Keratinocyte (primary cell): ENCODE data around the gene PPM1A. TPM values are rescaled to one million over a fixed set of nuclear protein-coding genes. Genes with fewer than 3 reads are reported as not detected.

Source experiments
- DNase-seq: peaks from one replicate; pipeline ENCODE4 v3.0.0-alpha.2; 2011; ENCODE audit warnings: low read depth, missing footprints, low spot score
- FAIRE-seq: peaks from 2 replicates; lab custom pipeline; 2011; peaks lifted over from hg19 to GRCh38; lab: Jason Lieb, UNC
- H2AFZ ChIP-seq: 2 replicates; pipeline ENCODE4 v1.6.0; 2012; ENCODE audit warnings: low read length, control low read depth, inconsistent platforms; ENCODE audit not compliant: control insufficient read depth
- H3K27ac ChIP-seq: 2 replicates; pipeline ENCODE4 v1.5.1; 2011; ENCODE audit warnings: low read length; ENCODE audit not compliant: control insufficient read depth, insufficient read depth
- H3K27me3 ChIP-seq: 3 replicates; pipeline ENCODE4 v1.6.0; 2011; ENCODE audit warnings: low read length; ENCODE audit not compliant: control insufficient read depth, insufficient read depth; ENCODE audit errors: extremely low read depth
- H3K36me3 ChIP-seq, 2 experiments: 2 replicates in 1 of 2; 3 replicates in 1 of 2; pipeline ENCODE4 v1.5.1; 2011; ENCODE audit warnings: low read length in 2 of 2, mild to moderate bottlenecking in 1 of 2; ENCODE audit not compliant: control insufficient read depth in 2 of 2, insufficient read depth in 2 of 2; ENCODE audit errors: extremely low read depth in 1 of 2
- H3K4me1 ChIP-seq: 3 replicates; pipeline ENCODE4 v1.5.1; 2011; ENCODE audit warnings: low read length; ENCODE audit not compliant: control insufficient read depth, insufficient read depth; ENCODE audit errors: extremely low read depth
- H3K4me2 ChIP-seq: 3 replicates; pipeline ENCODE4 v1.6.0; 2011; ENCODE audit warnings: low read depth, low read length; ENCODE audit not compliant: control insufficient read depth, insufficient read depth; ENCODE audit errors: extremely low read depth
- H3K4me3 ChIP-seq, 3 experiments: fragments of 200-600 bp in 1 of 3; sonication (generic) in 1 of 3; 2 replicates in 2 of 3; 3 replicates in 1 of 3; pipeline ENCODE4 v1.5.1; 2011 to 2016; ENCODE audit warnings: low read length in 3 of 3, mild to moderate bottlenecking in 3 of 3, control low read depth in 2 of 3, inconsistent platforms in 1 of 3, low read depth in 1 of 3, mixed read lengths in 1 of 3, mixed run types in 1 of 3, moderate library complexity in 1 of 3; ENCODE audit not compliant: control insufficient read depth in 2 of 3, insufficient read depth in 2 of 3; ENCODE audit errors: extremely low read depth in 1 of 3
- H3K79me2 ChIP-seq: 2 replicates; pipeline ENCODE4 v1.6.0; 2012; ENCODE audit warnings: low read length; ENCODE audit not compliant: control insufficient read depth, insufficient read depth
- H3K9ac ChIP-seq: 3 replicates; pipeline ENCODE4 v1.6.0; 2011; ENCODE audit warnings: low read length; ENCODE audit not compliant: control insufficient read depth, insufficient read depth; ENCODE audit errors: extremely low read depth
- H3K9me1 ChIP-seq: 3 replicates; pipeline ENCODE4 v1.6.0; 2011; ENCODE audit warnings: low read length; ENCODE audit not compliant: control insufficient read depth, insufficient read depth; ENCODE audit errors: extremely low read depth
- H3K9me3 ChIP-seq: 2 replicates; pipeline ENCODE4 v1.5.1; 2012; ENCODE audit warnings: low read depth, low read length; ENCODE audit not compliant: control insufficient read depth
- H4K20me1 ChIP-seq: 3 replicates; pipeline ENCODE4 v1.6.0; 2011; ENCODE audit warnings: low read length; ENCODE audit not compliant: control insufficient read depth, insufficient read depth; ENCODE audit errors: extremely low read depth
- EZH2 ChIP-seq: IDR thresholded peaks from one replicate; pipeline ENCODE4 v1.6.1; 2012; ENCODE audit warnings: inconsistent platforms, mild to moderate bottlenecking, low read length, moderate library complexity
- dilution Hi-C: fragments of 300-500 bp; cut with MboI; formaldehyde crosslinking; loops from one replicate; pipeline ENCODE4 v1.7.0; 2020; ENCODE audit warnings: low sequenced_read_pairs; ENCODE audit not compliant: extremely low pct_ligation_motif_present
- polyA plus RNA-seq, 5 experiments: library from polyadenylated mRNA; depleted of rRNA in 3 of 5; stranded (reverse) in 3 of 5; stranded (forward) in 1 of 5; unstranded in 1 of 5; fragments of >200 nt; gene quantifications; 1 replicate in 1 of 5; 2 replicates in 3 of 5; 3 replicates in 1 of 5; pipeline versions ENCODE4 v1.2.1 to v1.2.3, GENCODE V29; 2011 to 2012; ENCODE audit warnings: missing spikeins in 2 of 5, low read depth in 1 of 5, low replicate concordance in 1 of 5
- TF ChIP-seq, protein P1 (sequence below), 3 experiments: IDR thresholded peaks in 1 of 3; conservative IDR thresholded peaks in 1 of 3; optimal IDR thresholded peaks in 1 of 3; 2 replicates in 2 of 3; 3 replicates in 1 of 3; pipeline versions ENCODE3 to v1.5.1; 2011; ENCODE audit warnings: low read length in 3 of 3, mild to moderate bottlenecking in 3 of 3, moderate library complexity in 2 of 3, control low read depth in 1 of 3, inconsistent platforms in 1 of 3; ENCODE audit not compliant: insufficient read depth in 2 of 3; ENCODE audit errors: extremely low read depth in 1 of 3

Gene PPM1A
- polyA plus RNA-seq, 1 donor (not counting 4 experiments of a cell fraction or from before 2014, with no cell fraction given) = 44.5 TPM

- dilution Hi-C loops = no loop called here
- no peaks in the 10 kb centered on the region for H3K36me3 ChIP-seq
- TF ChIP-seq, protein P1, sequence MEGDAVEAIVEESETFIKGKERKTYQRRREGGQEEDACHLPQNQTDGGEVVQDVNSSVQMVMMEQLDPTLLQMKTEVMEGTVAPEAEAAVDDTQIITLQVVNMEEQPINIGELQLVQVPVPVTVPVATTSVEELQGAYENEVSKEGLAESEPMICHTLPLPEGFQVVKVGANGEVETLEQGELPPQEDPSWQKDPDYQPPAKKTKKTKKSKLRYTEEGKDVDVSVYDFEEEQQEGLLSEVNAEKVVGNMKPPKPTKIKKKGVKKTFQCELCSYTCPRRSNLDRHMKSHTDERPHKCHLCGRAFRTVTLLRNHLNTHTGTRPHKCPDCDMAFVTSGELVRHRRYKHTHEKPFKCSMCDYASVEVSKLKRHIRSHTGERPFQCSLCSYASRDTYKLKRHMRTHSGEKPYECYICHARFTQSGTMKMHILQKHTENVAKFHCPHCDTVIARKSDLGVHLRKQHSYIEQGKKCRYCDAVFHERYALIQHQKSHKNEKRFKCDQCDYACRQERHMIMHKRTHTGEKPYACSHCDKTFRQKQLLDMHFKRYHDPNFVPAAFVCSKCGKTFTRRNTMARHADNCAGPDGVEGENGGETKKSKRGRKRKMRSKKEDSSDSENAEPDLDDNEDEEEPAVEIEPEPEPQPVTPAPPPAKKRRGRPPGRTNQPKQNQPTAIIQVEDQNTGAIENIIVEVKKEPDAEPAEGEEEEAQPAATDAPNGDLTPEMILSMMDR (optimal IDR thresholded peaks at IDR 0.05 in 1 of 3, IDR thresholded peaks at IDR 0.05 in 1 of 3, conservative IDR thresholded peaks at IDR 0.05 in 1 of 3; ENCODE audit: extremely low read depth in 1 of 3, insufficient read depth in 2 of 3, low read length in 3 of 3) = no peak
- no peak for TF ChIP-seq EZH2
- no peaks in the 10 kb centered on the region for H3K9me3 ChIP-seq
- no peak overlapping the region for H3K9ac ChIP-seq
- no peaks in the 10 kb centered on the region for H4K20me1 ChIP-seq
- no peaks in the 10 kb centered on the region for H3K79me2 ChIP-seq
- no peak overlapping the region for H2AFZ ChIP-seq
- H3K4me3 ChIP-seq = no peak overlapping the region
- FAIRE-seq (no peak), DNase-seq (no peak)
- H3K9me1 ChIP-seq = no peaks in the 10 kb centered on the region
- H3K4me2 ChIP-seq = no peak overlapping the region
- H3K27me3 ChIP-seq = peaks cover 2% of the 10 kb centered on the region
- H3K27ac ChIP-seq = no peak overlapping the region
- no peaks in the 10 kb centered on the region for H3K4me1 ChIP-seq
These were observed 28.9 kb upstream of the PPM1A start for GRCh38 chr14:60220084-60220483.

GRCh38 chr14:60220917-60221316, 28.1 kb upstream of the PPM1A start:
- no peaks in the 10 kb centered on the region for H3K9me1 ChIP-seq
- H2AFZ ChIP-seq = no peak overlapping the region
- H3K36me3 ChIP-seq = no peaks in the 10 kb centered on the region
- dilution Hi-C loops = no loop called here
- H3K27ac ChIP-seq = no peak overlapping the region
- H3K27me3 ChIP-seq = peaks cover 2% of the 10 kb centered on the region
- H4K20me1 ChIP-seq = no peaks in the 10 kb centered on the region
- no peak overlapping the region for H3K4me2 ChIP-seq
- H3K9me3 ChIP-seq = no peaks in the 10 kb centered on the region
- FAIRE-seq = no peak
- no peaks in the 10 kb centered on the region for H3K4me1 ChIP-seq
- no peak for TF ChIP-seq EZH2
- TF ChIP-seq, protein P1 (optimal IDR thresholded peaks at IDR 0.05 in 1 of 3, IDR thresholded peaks at IDR 0.05 in 1 of 3, conservative IDR thresholded peaks at IDR 0.05 in 1 of 3; ENCODE audit: extremely low read depth in 1 of 3, insufficient read depth in 2 of 3, low read length in 3 of 3) = no peak
- no peak overlapping the region for H3K9ac ChIP-seq
- no peak for DNase-seq
- H3K79me2 ChIP-seq = no peaks in the 10 kb centered on the region
- no peak overlapping the region for H3K4me3 ChIP-seq
